ENCODE measurements around the gene DPM1.

Gene DPM1

GRCh38 chr20:50924261-50924920 is 33.9 kb downstream of the DPM1 start:
- Histone ChIP-seq H3K27ac (ENCODE audit: low read length, poor library complexity, severe bottlenecking) (no peak overlapping the region), H4K91ac (ENCODE audit: low read length) (no peak overlapping the region), H3K4me1 (ENCODE audit: control insufficient read depth, insufficient read depth, low read depth, low read length) (peaks cover 14% of the 10 kb centered on the region), H3K18ac (ENCODE audit: low read depth in 1 of 2, low read length in 2 of 2) (no peak overlapping the region), H3K9ac (ENCODE audit: low read length) (no peak overlapping the region), H2AFZ (ENCODE audit: low read depth, low read length) (no peak overlapping the region), H2BK120ac (ENCODE audit: low read depth, low read length) (no peak overlapping the region), H3K23ac (ENCODE audit: low read length in 2 of 2) (no peak overlapping the region), H3K27me3 (ENCODE audit: control insufficient read depth in 1 of 2, insufficient read depth in 1 of 2, low read length in 2 of 2) (no peaks in the 10 kb centered on the region), H3K9me3 (ENCODE audit: control insufficient read depth, low read length) (no peaks in the 10 kb centered on the region), H3K4me2 (ENCODE audit: low read length, poor library complexity, severe bottlenecking) (no peak overlapping the region), H3K14ac (ENCODE audit: low read length in 2 of 2) (no peak overlapping the region), H3K4ac (ENCODE audit: low read depth in 1 of 2, low read length in 2 of 2) (no peak overlapping the region), H2BK12ac (ENCODE audit: low read length in 2 of 2) (no peak overlapping the region), H2AK5ac (ENCODE audit: low read length, severe bottlenecking) (no peak overlapping the region), H2BK5ac (ENCODE audit: low read depth, low read length, poor library complexity, severe bottlenecking) (no peak overlapping the region), H3K36me3 (ENCODE audit: control insufficient read depth in 1 of 2, insufficient read depth in 2 of 2, low read depth in 1 of 2, low read length in 2 of 2) (peaks cover 9 to 37% of the 10 kb centered on the region in 2 experiments), H3K4me3 (ENCODE audit: insufficient read depth in 1 of 2, low read depth in 1 of 2, low read length in 2 of 2) (no peak overlapping the region), H4K8ac (ENCODE audit: low read length) (no peak overlapping the region), H3K79me1 (replicated peaks; ENCODE audit: low read length, poor library complexity, severe bottlenecking) (no peaks in the 10 kb centered on the region), H2BK15ac (ENCODE audit: low read depth, poor library complexity, severe bottlenecking) (no peak overlapping the region)
- WGBS, result 93% methylated on average over 1 of the region's 2 CpGs
- peak; percentile 40 for DNase-seq

- Histone ChIP-seq H2BK12ac (ENCODE audit: low read length in 2 of 2) (no peak overlapping the region), H2AK5ac (ENCODE audit: low read length, severe bottlenecking) (no peak overlapping the region), H3K23ac (ENCODE audit: low read length in 2 of 2) (no peak overlapping the region), H3K9ac (ENCODE audit: low read length) (peak overlapping the region; percentile 59), H4K91ac (ENCODE audit: low read length) (no peak overlapping the region), H3K4me3 (ENCODE audit: insufficient read depth in 1 of 2, low read depth in 1 of 2, low read length in 2 of 2) (no peak overlapping the region), H3K14ac (ENCODE audit: low read length in 2 of 2) (no peak overlapping the region), H3K4me2 (ENCODE audit: low read length, poor library complexity, severe bottlenecking) (no peak overlapping the region), H3K36me3 (ENCODE audit: control insufficient read depth in 1 of 2, insufficient read depth in 2 of 2, low read depth in 1 of 2, low read length in 2 of 2) (peaks cover 9 to 20% of the 10 kb centered on the region in 2 experiments), H2BK15ac (ENCODE audit: low read depth, poor library complexity, severe bottlenecking) (no peak overlapping the region), H3K18ac (ENCODE audit: low read depth in 1 of 2, low read length in 2 of 2) (no peak overlapping the region), H3K79me1 (replicated peaks; ENCODE audit: low read length, poor library complexity, severe bottlenecking) (no peaks in the 10 kb centered on the region), H2BK5ac (ENCODE audit: low read depth, low read length, poor library complexity, severe bottlenecking) (no peak overlapping the region), H3K4me1 (ENCODE audit: control insufficient read depth, insufficient read depth, low read depth, low read length) (peaks cover 15% of the 10 kb centered on the region), H4K8ac (ENCODE audit: low read length) (no peak overlapping the region), H3K9me3 (ENCODE audit: control insufficient read depth, low read length) (no peaks in the 10 kb centered on the region), H3K27ac (ENCODE audit: low read length, poor library complexity, severe bottlenecking) (no peak overlapping the region), H3K27me3 (ENCODE audit: control insufficient read depth in 1 of 2, insufficient read depth in 1 of 2, low read length in 2 of 2) (no peaks in the 10 kb centered on the region), H3K4ac (ENCODE audit: low read depth in 1 of 2, low read length in 2 of 2) (no peak overlapping the region), H2BK120ac (ENCODE audit: low read depth, low read length) (no peak overlapping the region), H2AFZ (ENCODE audit: low read depth, low read length) (no peak overlapping the region)
- WGBS, result 90% methylated on average over 6 of the region's 8 CpGs
- DNase-seq, result no peak
Measured at GRCh38 chr20:50921803-50922501, 36.4 kb downstream of the DPM1 start.

- H3K9ac ChIP-seq (ENCODE audit: low read length), result peak overlapping the region; percentile 59
- H2BK15ac ChIP-seq (ENCODE audit: low read depth, poor library complexity, severe bottlenecking), result no peak overlapping the region
- H3K27me3 ChIP-seq (ENCODE audit: control insufficient read depth in 1 of 2, insufficient read depth in 1 of 2, low read length in 2 of 2), result no peaks in the 10 kb centered on the region
- DNase-seq, result no peak
- no peak overlapping the region for H2BK120ac ChIP-seq (ENCODE audit: low read depth, low read length)
- H3K79me1 ChIP-seq (replicated peaks; ENCODE audit: low read length, poor library complexity, severe bottlenecking), result no peaks in the 10 kb centered on the region
- no peak overlapping the region for H3K23ac ChIP-seq (ENCODE audit: low read length in 2 of 2)
- H3K4ac ChIP-seq (ENCODE audit: low read depth in 1 of 2, low read length in 2 of 2), result no peak overlapping the region
- no peak overlapping the region for H3K4me3 ChIP-seq (ENCODE audit: insufficient read depth in 1 of 2, low read depth in 1 of 2, low read length in 2 of 2)
- peaks cover 15% of the 10 kb centered on the region for H3K4me1 ChIP-seq (ENCODE audit: control insufficient read depth, insufficient read depth, low read depth, low read length)
- no peak overlapping the region for H3K27ac ChIP-seq (ENCODE audit: low read length, poor library complexity, severe bottlenecking)
- H4K91ac ChIP-seq (ENCODE audit: low read length), result no peak overlapping the region
- H3K14ac ChIP-seq (ENCODE audit: low read length in 2 of 2), result no peak overlapping the region
- H2AFZ ChIP-seq (ENCODE audit: low read depth, low read length), result no peak overlapping the region
- H2BK12ac ChIP-seq (ENCODE audit: low read length in 2 of 2), result no peak overlapping the region
- no peak overlapping the region for H4K8ac ChIP-seq (ENCODE audit: low read length)
- no peak overlapping the region for H3K4me2 ChIP-seq (ENCODE audit: low read length, poor library complexity, severe bottlenecking)
- peaks cover 9 to 18% of the 10 kb centered on the region in 2 experiments for H3K36me3 ChIP-seq (ENCODE audit: control insufficient read depth in 1 of 2, insufficient read depth in 2 of 2, low read depth in 1 of 2, low read length in 2 of 2)
- no peak overlapping the region for H2AK5ac ChIP-seq (ENCODE audit: low read length, severe bottlenecking)
- H3K9me3 ChIP-seq (ENCODE audit: control insufficient read depth, low read length), result no peaks in the 10 kb centered on the region
- H2BK5ac ChIP-seq (ENCODE audit: low read depth, low read length, poor library complexity, severe bottlenecking), result no peak overlapping the region
- H3K18ac ChIP-seq (ENCODE audit: low read depth in 1 of 2, low read length in 2 of 2), result no peak overlapping the region
Measured at GRCh38 chr20:50920997-50921396, 37.3 kb downstream of the DPM1 start.

GRCh38 chr20:50919567-50919966 is 38.8 kb downstream of the DPM1 start:
- WGBS, result 82% methylated on average over 6 of the region's 6 CpGs
- H3K79me1 ChIP-seq (replicated peaks; ENCODE audit: low read length, poor library complexity, severe bottlenecking), result no peaks in the 10 kb centered on the region
- H3K14ac ChIP-seq (ENCODE audit: low read length in 2 of 2), result no peak overlapping the region
- no peak overlapping the region for H4K91ac ChIP-seq (ENCODE audit: low read length)
- H3K4me1 ChIP-seq (ENCODE audit: control insufficient read depth, insufficient read depth, low read depth, low read length), result peaks cover 11% of the 10 kb centered on the region
- no peak overlapping the region for H2BK15ac ChIP-seq (ENCODE audit: low read depth, poor library complexity, severe bottlenecking)
- H3K23ac ChIP-seq (ENCODE audit: low read length in 2 of 2), result no peak overlapping the region
- H2BK12ac ChIP-seq (ENCODE audit: low read length in 2 of 2), result no peak overlapping the region
- DNase-seq, result peak; percentile 74
- H4K8ac ChIP-seq (ENCODE audit: low read length), result no peak overlapping the region
- H3K27me3 ChIP-seq (ENCODE audit: control insufficient read depth in 1 of 2, insufficient read depth in 1 of 2, low read length in 2 of 2), result no peaks in the 10 kb centered on the region
- no peak overlapping the region for H3K4me3 ChIP-seq (ENCODE audit: insufficient read depth in 1 of 2, low read depth in 1 of 2, low read length in 2 of 2)
- H3K27ac ChIP-seq (ENCODE audit: low read length, poor library complexity, severe bottlenecking), result no peak overlapping the region
- H3K4me2 ChIP-seq (ENCODE audit: low read length, poor library complexity, severe bottlenecking), result no peak overlapping the region
- H2BK5ac ChIP-seq (ENCODE audit: low read depth, low read length, poor library complexity, severe bottlenecking), result no peak overlapping the region
- peaks cover 6 to 7% of the 10 kb centered on the region in 2 experiments for H3K36me3 ChIP-seq (ENCODE audit: control insufficient read depth in 1 of 2, insufficient read depth in 2 of 2, low read depth in 1 of 2, low read length in 2 of 2)
- H2AK5ac ChIP-seq (ENCODE audit: low read length, severe bottlenecking), result no peak overlapping the region
- H2BK120ac ChIP-seq (ENCODE audit: low read depth, low read length), result no peak overlapping the region
- no peak overlapping the region for H3K18ac ChIP-seq (ENCODE audit: low read depth in 1 of 2, low read length in 2 of 2)
- no peak overlapping the region for H3K9ac ChIP-seq (ENCODE audit: low read length)
- no peak overlapping the region for H3K4ac ChIP-seq (ENCODE audit: low read depth in 1 of 2, low read length in 2 of 2)
- H3K9me3 ChIP-seq (ENCODE audit: control insufficient read depth, low read length), result no peaks in the 10 kb centered on the region
- no peak overlapping the region for H2AFZ ChIP-seq (ENCODE audit: low read depth, low read length)
